Ureter (tissue), 1 donor: Measurements from ENCODE around the gene ARHGEF12. TPM values are rescaled to one million over a fixed set of nuclear protein-coding genes. Genes with fewer than 3 reads are reported as not detected.

Experiments used
- DNase-seq: peaks from one replicate; pipeline ENCODE4 v3.0.0-alpha.2; 2020; ENCODE audit warnings: low spot score
- total RNA-seq: library from RNA; stranded (reverse); gene quantifications from one replicate; pipeline ENCODE4 v1.2.4, GENCODE V29; 2023
- donor health status: DM: yes; HTN: yes; CAD: no.

The ARHGEF12 gene
- total RNA-seq, 1 donor from 2014 or later, result 163 TPM

- DNase-seq, result no peak
Measured at GRCh38 chr11:120516461-120517389, 180.5 kb downstream of the ARHGEF12 start.

- DNase-seq, result no peak
Measured at GRCh38 chr11:120517390-120517761, 181.2 kb downstream of the ARHGEF12 start.

- DNase-seq, result no peak
Measured at GRCh38 chr11:120517801-120518291, 181.6 kb downstream of the ARHGEF12 start.

- no peak for DNase-seq
Measured at GRCh38 chr11:120518356-120518755, 182.1 kb downstream of the ARHGEF12 start.

GRCh38 chr11:120519474-120519873 is 183.3 kb downstream of the ARHGEF12 start:
- DNase-seq, result no peak

- no peak for DNase-seq
Measured at GRCh38 chr11:120520091-120520822, 184.0 kb downstream of the ARHGEF12 start.

- DNase-seq, result no peak
Measured at GRCh38 chr11:120521176-120521575, 185.0 kb downstream of the ARHGEF12 start.

GRCh38 chr11:120522021-120522420 is 185.8 kb downstream of the ARHGEF12 start:
- DNase-seq, result no peak

GRCh38 chr11:120522736-120523135 is 186.5 kb downstream of the ARHGEF12 start:
- no peak for DNase-seq

- DNase-seq, result no peak
Measured at GRCh38 chr11:120523196-120523595, 187.0 kb downstream of the ARHGEF12 start.

GRCh38 chr11:120524536-120525085 is 188.4 kb downstream of the ARHGEF12 start:
- no peak for DNase-seq

- DNase-seq, result no peak
Measured at GRCh38 chr11:120525261-120526171, 189.3 kb downstream of the ARHGEF12 start.

GRCh38 chr11:120526241-120526640 is 190.0 kb downstream of the ARHGEF12 start:
- no peak for DNase-seq

GRCh38 chr11:120527111-120527761 is 191.0 kb downstream of the ARHGEF12 start:
- DNase-seq, result no peak

GRCh38 chr11:120528749-120529148 is 192.5 kb downstream of the ARHGEF12 start:
- DNase-seq, result no peak

GRCh38 chr11:120529214-120529613 is 193.0 kb downstream of the ARHGEF12 start:
- no peak for DNase-seq

GRCh38 chr11:120529911-120530310 is 193.7 kb downstream of the ARHGEF12 start:
- DNase-seq, result no peak

GRCh38 chr11:120532082-120532831 is 196.0 kb downstream of the ARHGEF12 start:
- DNase-seq, result no peak

GRCh38 chr11:120532832-120533196 is 196.6 kb downstream of the ARHGEF12 start:
- DNase-seq, result no peak
